ENCODE results near the gene LARP1. TPM values are rescaled to one million over a fixed set of nuclear protein-coding genes. Genes with fewer than 3 reads are reported as not detected.

LARP1 gene
- total and polyA plus RNA-seq, 10 of the 15 experiments (the other 5 are each of a cell fraction or from before 2014, with no cell fraction given): 22.6 to 227 (median 60.8) TPM

DNA sequence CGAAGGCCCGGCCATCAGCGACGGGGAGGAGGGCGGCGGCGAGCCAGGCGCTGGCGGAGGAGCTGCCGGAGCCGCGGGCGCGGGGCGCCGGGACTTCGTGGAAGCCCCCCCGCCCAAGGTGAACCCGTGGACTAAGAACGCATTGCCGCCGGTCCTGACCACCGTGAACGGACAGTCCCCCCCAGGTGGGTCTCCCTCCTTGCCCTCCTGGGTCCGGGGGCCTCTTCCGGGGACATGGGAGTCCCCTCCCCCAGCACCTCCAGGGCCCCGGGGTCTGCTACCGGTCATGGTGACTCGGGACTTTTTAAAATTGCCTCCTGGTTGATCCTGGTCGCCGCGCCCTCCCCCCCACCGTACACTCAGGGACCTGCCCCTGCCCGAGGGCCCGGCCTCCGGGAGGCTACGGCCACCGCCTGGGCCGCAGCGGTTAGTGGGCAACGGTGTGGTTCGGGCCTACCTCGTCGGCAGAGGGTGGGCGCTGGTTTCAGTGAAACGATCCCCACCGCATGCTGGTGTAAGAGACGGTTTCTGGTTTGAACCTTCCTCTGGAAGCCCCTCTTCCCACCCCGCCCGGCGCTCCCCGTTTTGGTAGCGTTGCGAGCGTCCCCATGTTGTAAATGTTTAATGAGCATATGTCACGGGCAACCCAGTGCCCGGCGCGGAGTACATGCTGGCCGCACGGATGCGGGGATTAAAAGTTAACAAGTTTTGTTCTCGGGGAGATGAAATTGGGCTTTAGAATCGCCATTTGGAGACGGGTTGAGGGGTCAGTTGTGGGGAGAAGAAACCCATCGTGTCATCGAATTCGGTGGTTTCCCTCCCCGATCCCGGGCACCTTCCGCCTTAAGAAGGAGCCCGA lies 1.1 kb downstream of the LARP1 start:
- Histone ChIP-seq H3K9me3 (replicated peaks; ENCODE audit: control insufficient read depth, insufficient read depth, low read length) (no peaks in the 10 kb centered on the region), H4K20me1 (ENCODE audit: control insufficient read depth, insufficient read depth) (peaks cover 4% of the 10 kb centered on the region; the same call in 1 of the 2 replicates), H3K4me3 (peak overlapping the region; percentile 100), H2AFZ (ENCODE audit: control insufficient read depth, low read depth, low read length) (peak overlapping the region; percentile 15; the same call in 1 of the 2 replicates), H3K27ac (ENCODE audit: control insufficient read depth, insufficient read depth) (peak overlapping the region; percentile 89), H3K27me3 (replicated peaks in 1 of 2; ENCODE audit: control insufficient read depth in 2 of 2, insufficient read depth in 2 of 2, low read length in 1 of 2) (no peaks in the 10 kb centered on the region), H3K4me1 (ENCODE audit: control insufficient read depth, insufficient read depth, low read length) (peaks cover 25% of the 10 kb centered on the region), H3K9ac (ENCODE audit: control insufficient read depth, insufficient read depth, low read length) (peak overlapping the region; percentile 96), H3K36me3 (ENCODE audit: control insufficient read depth in 2 of 2, insufficient read depth in 2 of 2, low read length in 1 of 2) (no peaks in the 10 kb centered on the region), H3K4me2 (ENCODE audit: control insufficient read depth, insufficient read depth) (peak overlapping the region; percentile 71), H3K79me2 (ENCODE audit: control insufficient read depth, insufficient read depth, low read length) (peaks cover 74% of the 10 kb centered on the region)
- POLR2A ChIA-PET: interaction anchor here (0.6 kb wide), 1 partner anchor 21 kb away, joined by 3 read pairs; no protein-coding TSS in a partner anchor
- intact Hi-C loops (cut with micrococcal nuclease; ENCODE audit: unreplicated experiment): loop anchor here (2.0 to 10.0 kb wide), 4 partner anchors 56 to 251 kb away; partner anchors contain the start of gene GEMIN5
- BruUV-seq (replicated peaks): no TSS peak
- 1% methylated on average over 63 of the region's 72 CpGs for WGBS (ENCODE audit: insufficient coverage, insufficient replicate concordance, low lambda C conversion rate, missing lambda C conversion rate)
- FAIRE-seq (no peak), ATAC-seq (peak; percentile 10), DNase-seq (ENCODE audit: low read depth, low spot score) (no peak)
- RAD21 ChIA-PET (ENCODE audit: unreplicated experiment): no interaction called here
- in situ Hi-C loops (cut with MboI): no loop called here
- SMC1A ChIA-PET (ENCODE audit: uncharacterized antibody, unreplicated experiment): no interaction called here
- CTCF ChIA-PET: no interaction called here
- no peak for TF ChIP-seq WRNIP1 (IDR thresholded peaks at IDR 0.05; ENCODE audit: borderline replicate concordance, low read depth, low read length)
- no peak for TF ChIP-seq YBX1 (IDR thresholded peaks at IDR 0.05)
- TF ChIP-seq, protein P1, sequence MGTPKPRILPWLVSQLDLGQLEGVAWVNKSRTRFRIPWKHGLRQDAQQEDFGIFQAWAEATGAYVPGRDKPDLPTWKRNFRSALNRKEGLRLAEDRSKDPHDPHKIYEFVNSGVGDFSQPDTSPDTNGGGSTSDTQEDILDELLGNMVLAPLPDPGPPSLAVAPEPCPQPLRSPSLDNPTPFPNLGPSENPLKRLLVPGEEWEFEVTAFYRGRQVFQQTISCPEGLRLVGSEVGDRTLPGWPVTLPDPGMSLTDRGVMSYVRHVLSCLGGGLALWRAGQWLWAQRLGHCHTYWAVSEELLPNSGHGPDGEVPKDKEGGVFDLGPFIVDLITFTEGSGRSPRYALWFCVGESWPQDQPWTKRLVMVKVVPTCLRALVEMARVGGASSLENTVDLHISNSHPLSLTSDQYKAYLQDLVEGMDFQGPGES (IDR thresholded peaks at IDR 0.05): no peak
- TF ChIP-seq, protein P2, sequence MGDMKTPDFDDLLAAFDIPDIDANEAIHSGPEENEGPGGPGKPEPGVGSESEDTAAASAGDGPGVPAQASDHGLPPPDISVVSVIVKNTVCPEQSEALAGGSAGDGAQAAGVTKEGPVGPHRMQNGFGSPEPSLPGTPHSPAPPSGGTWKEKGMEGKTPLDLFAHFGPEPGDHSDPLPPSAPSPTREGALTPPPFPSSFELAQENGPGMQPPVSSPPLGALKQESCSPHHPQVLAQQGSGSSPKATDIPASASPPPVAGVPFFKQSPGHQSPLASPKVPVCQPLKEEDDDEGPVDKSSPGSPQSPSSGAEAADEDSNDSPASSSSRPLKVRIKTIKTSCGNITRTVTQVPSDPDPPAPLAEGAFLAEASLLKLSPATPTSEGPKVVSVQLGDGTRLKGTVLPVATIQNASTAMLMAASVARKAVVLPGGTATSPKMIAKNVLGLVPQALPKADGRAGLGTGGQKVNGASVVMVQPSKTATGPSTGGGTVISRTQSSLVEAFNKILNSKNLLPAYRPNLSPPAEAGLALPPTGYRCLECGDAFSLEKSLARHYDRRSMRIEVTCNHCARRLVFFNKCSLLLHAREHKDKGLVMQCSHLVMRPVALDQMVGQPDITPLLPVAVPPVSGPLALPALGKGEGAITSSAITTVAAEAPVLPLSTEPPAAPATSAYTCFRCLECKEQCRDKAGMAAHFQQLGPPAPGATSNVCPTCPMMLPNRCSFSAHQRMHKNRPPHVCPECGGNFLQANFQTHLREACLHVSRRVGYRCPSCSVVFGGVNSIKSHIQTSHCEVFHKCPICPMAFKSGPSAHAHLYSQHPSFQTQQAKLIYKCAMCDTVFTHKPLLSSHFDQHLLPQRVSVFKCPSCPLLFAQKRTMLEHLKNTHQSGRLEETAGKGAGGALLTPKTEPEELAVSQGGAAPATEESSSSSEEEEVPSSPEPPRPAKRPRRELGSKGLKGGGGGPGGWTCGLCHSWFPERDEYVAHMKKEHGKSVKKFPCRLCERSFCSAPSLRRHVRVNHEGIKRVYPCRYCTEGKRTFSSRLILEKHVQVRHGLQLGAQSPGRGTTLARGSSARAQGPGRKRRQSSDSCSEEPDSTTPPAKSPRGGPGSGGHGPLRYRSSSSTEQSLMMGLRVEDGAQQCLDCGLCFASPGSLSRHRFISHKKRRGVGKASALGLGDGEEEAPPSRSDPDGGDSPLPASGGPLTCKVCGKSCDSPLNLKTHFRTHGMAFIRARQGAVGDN (IDR thresholded peaks at IDR 0.05): no peak
- TF ChIP-seq KAT2A (conservative IDR thresholded peaks at IDR 0.05; ENCODE audit: control insufficient read depth, low read depth, low read length): no peak
- peak; percentile 58 for TF ChIP-seq POLR2A (IDR thresholded peaks at IDR 0.05; ENCODE audit: low read depth, low read length)
- peak; percentile 3; the same call in 1 of the 2 replicates for TF ChIP-seq BACH1 (IDR thresholded peaks at IDR 0.05; ENCODE audit: borderline replicate concordance)
- TF ChIP-seq, protein P3, sequence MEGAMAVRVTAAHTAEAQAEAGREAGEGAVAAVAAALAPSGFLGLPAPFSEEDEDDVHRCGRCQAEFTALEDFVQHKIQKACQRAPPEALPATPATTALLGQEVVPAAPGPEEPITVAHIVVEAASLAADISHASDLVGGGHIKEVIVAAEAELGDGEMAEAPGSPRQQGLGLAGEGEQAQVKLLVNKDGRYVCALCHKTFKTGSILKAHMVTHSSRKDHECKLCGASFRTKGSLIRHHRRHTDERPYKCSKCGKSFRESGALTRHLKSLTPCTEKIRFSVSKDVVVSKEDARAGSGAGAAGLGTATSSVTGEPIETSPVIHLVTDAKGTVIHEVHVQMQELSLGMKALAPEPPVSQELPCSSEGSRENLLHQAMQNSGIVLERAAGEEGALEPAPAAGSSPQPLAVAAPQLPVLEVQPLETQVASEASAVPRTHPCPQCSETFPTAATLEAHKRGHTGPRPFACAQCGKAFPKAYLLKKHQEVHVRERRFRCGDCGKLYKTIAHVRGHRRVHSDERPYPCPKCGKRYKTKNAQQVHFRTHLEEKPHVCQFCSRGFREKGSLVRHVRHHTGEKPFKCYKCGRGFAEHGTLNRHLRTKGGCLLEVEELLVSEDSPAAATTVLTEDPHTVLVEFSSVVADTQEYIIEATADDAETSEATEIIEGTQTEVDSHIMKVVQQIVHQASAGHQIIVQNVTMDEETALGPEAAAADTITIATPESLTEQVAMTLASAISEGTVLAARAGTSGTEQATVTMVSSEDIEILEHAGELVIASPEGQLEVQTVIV (IDR thresholded peaks at IDR 0.05; ENCODE audit: borderline replicate concordance, partially characterized antibody): no peak
- TF ChIP-seq, protein P4, sequence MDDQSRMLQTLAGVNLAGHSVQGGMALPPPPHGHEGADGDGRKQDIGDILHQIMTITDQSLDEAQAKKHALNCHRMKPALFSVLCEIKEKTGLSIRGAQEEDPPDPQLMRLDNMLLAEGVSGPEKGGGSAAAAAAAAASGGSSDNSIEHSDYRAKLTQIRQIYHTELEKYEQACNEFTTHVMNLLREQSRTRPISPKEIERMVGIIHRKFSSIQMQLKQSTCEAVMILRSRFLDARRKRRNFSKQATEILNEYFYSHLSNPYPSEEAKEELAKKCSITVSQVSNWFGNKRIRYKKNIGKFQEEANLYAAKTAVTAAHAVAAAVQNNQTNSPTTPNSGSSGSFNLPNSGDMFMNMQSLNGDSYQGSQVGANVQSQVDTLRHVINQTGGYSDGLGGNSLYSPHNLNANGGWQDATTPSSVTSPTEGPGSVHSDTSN (IDR thresholded peaks at IDR 0.05; ENCODE audit: insufficient replicate concordance, low read depth, low read length): no peak
- TF ChIP-seq NRF1 (conservative IDR thresholded peaks at IDR 0.05; ENCODE audit: low read depth, low read length): no peak
- TF ChIP-seq MYC (IDR thresholded peaks at IDR 0.05; ENCODE audit: insufficient read depth, insufficient read length, insufficient replicate concordance, low read length, severe bottlenecking): no peak
- peak; percentile 21; the same call in 1 of the 2 replicates for TF ChIP-seq MTA2 (IDR thresholded peaks at IDR 0.05; ENCODE audit: low read depth)
- TF ChIP-seq ZBED1 (IDR thresholded peaks at IDR 0.05; ENCODE audit: borderline replicate concordance): no peak
- TF ChIP-seq SP1 (IDR thresholded peaks at IDR 0.05; ENCODE audit: low read depth, low read length): no peak
- TF ChIP-seq PAX5 (IDR thresholded peaks at IDR 0.05; ENCODE audit: borderline replicate concordance, low read depth, low read length): no peak

All from GM12878 (cell line).